WTC11 (cell line): ENCODE results near the gene CST6.

Experiments
- AFF4 ChIP-seq: sonication (generic); formaldehyde crosslinking; IDR thresholded peaks from 2 replicates; pipeline ENCODE4 v1.8.1; 2023; ENCODE audit warnings: mild to moderate bottlenecking, missing genetic modification reagents, borderline replicate concordance
- ARID4B ChIP-seq: sonication (generic); formaldehyde crosslinking; IDR thresholded peaks from 2 replicates; pipeline ENCODE4 v1.8.0; 2023; ENCODE audit warnings: missing genetic modification reagents, mild to moderate bottlenecking, borderline replicate concordance
- CBFB ChIP-seq: sonication (generic); formaldehyde crosslinking; IDR thresholded peaks from 2 replicates; pipeline ENCODE4 v1.8.1; 2022; ENCODE audit warnings: mild to moderate bottlenecking, low read depth, missing genetic modification reagents
- CTCF ChIP-seq: fragments of 200-600 bp; IDR thresholded peaks from 2 replicates; pipeline ENCODE4 v1.8.0; 2022; ENCODE audit warnings: antibody characterized with exemption
- JUN ChIP-seq: sonication (generic); formaldehyde crosslinking; IDR thresholded peaks from 2 replicates; pipeline ENCODE4 v1.8.0; 2023; ENCODE audit warnings: mild to moderate bottlenecking, missing genetic modification reagents
- PREB ChIP-seq: sonication (generic); formaldehyde crosslinking; IDR thresholded peaks from 2 replicates; pipeline ENCODE4 v1.8.1; 2022; ENCODE audit warnings: mild to moderate bottlenecking, missing genetic modification reagents, moderate library complexity, borderline replicate concordance
- SP1 ChIP-seq: sonication (generic); formaldehyde crosslinking; conservative IDR thresholded peaks from 2 replicates; pipeline ENCODE4 v1.8.1; 2022; ENCODE audit warnings: missing genetic modification reagents
- TEAD1 ChIP-seq: sonication (generic); formaldehyde crosslinking; IDR thresholded peaks from 2 replicates; pipeline ENCODE4 v1.8.0; 2022; ENCODE audit warnings: mild to moderate bottlenecking, missing genetic modification reagents
- USF2 ChIP-seq: sonication (generic); formaldehyde crosslinking; IDR thresholded peaks from 2 replicates; pipeline ENCODE4 v1.8.1; 2023; ENCODE audit warnings: mild to moderate bottlenecking, missing genetic modification reagents, moderate library complexity
- ZBTB43 ChIP-seq: sonication (generic); formaldehyde crosslinking; IDR thresholded peaks from 2 replicates; pipeline ENCODE4 v1.8.1; 2023; ENCODE audit warnings: mild to moderate bottlenecking, missing genetic modification reagents
- ZNF423 ChIP-seq: fragments of 250-450 bp; sonication (Bioruptor Pico); IDR thresholded peaks from 2 replicates; pipeline ENCODE4 v2.1.2; 2022; ENCODE audit warnings: mild to moderate bottlenecking, moderate library complexity
- ZNF532 ChIP-seq: fragments of 250-450 bp; sonication (Bioruptor Pico); IDR thresholded peaks from 2 replicates; pipeline ENCODE4 v1.9.0; 2021; ENCODE audit warnings: mild to moderate bottlenecking, borderline replicate concordance
- ZNF671 ChIP-seq: fragments of 250-450 bp; sonication (Bioruptor Pico); IDR thresholded peaks from 2 replicates; pipeline ENCODE4 v1.8.0; 2021; ENCODE audit warnings: mild to moderate bottlenecking

- TF ChIP-seq ZBTB43 (CRISPR knock-in tag) (no peak), CTCF (no peak), JUN (no peak), USF2 (CRISPR knock-in tag) (no peak), CBFB (CRISPR knock-in tag) (no peak), PREB (no peak), AFF4 (CRISPR knock-in tag) (no peak), ZNF671 (no peak), SP1 (CRISPR knock-in tag) (no peak), ZNF423 (CRISPR knock-in tag) (no peak), ZNF532 (CRISPR knock-in tag) (no peak), ARID4B (CRISPR knock-in tag) (no peak), TEAD1 (no peak)
Measured at GRCh38 chr11:66042227-66042995, 30.6 kb downstream of the CST6 start.
